ENCODE data around the gene MFSD1. TPM values are rescaled to one million over a fixed set of nuclear protein-coding genes. Genes with fewer than 3 reads are reported as not detected.

Gene MFSD1
- polyA plus RNA-seq, 2 of the 4 experiments (the other 2 are of a cell fraction): 41.5 to 53.2 TPM

GRCh38 chr3:158773166-158773565, 28.7 kb upstream of the MFSD1 start:
- no peak for TF ChIP-seq RFX5 (IDR thresholded peaks at IDR 0.05)
- TF ChIP-seq REST (IDR thresholded peaks at IDR 0.05): no peak
- DNase-seq (ENCODE audit: low read depth in 1 of 2, low spot score in 1 of 2): no peak
- no peak for ATAC-seq
- no peak for FAIRE-seq
- Histone ChIP-seq H3K27ac (peak overlapping the region; percentile 54 to 89), H3K9me3 (no peaks in the 10 kb centered on the region), H3K4me1 (peaks cover 71% of the 10 kb centered on the region), H3K4me2 (no peak overlapping the region), H3K4me3 (no peak overlapping the region)
- ChIA-PET POLR2A (no interaction called here), CTCF (interaction anchor here (1.1 to 2.1 kb wide), 3 partner anchors 12 to 16 kb away, joined by 3 to 9 read pairs (median 6); no protein-coding TSS in a partner anchor)

- Histone ChIP-seq H3K27ac (peak overlapping the region; percentile 54 to 89), H3K9me3 (no peaks in the 10 kb centered on the region), H3K4me1 (peaks cover 61% of the 10 kb centered on the region), H3K4me3 (no peak overlapping the region), H3K4me2 (peak overlapping the region; percentile 28; the same call in 1 of the 3 replicates)
- WGBS (ENCODE audit: missing lambda C conversion rate): 57% methylated on average over 7 of the region's 7 CpGs
- ATAC-seq: peak; percentile 33 to 35; a peak in 3 of 6 replicates
- POLR2A ChIA-PET: interaction anchor here (0.6 kb wide), 1 partner anchor 52 kb away, joined by 4 read pairs; no protein-coding TSS in a partner anchor
- DNase-seq (ENCODE audit: low read depth in 1 of 2, low spot score in 1 of 2): peak in 1 of 2 experiments; percentile 75
- TF ChIP-seq KDM5A (IDR thresholded peaks at IDR 0.05) (no peak), REST (IDR thresholded peaks at IDR 0.05) (no peak), SMC3 (IDR thresholded peaks at IDR 0.05) (no peak), RAD21 (conservative IDR thresholded peaks at IDR 0.05 in 1 of 2, IDR thresholded peaks at IDR 0.05 in 1 of 2) (no peak), GATA3 (IDR thresholded peaks at IDR 0.05; ENCODE audit: borderline replicate concordance) (0 out of 2 replicates have a peak, but pooled peaks have one; percentile 42), BCL3 (IDR thresholded peaks at IDR 0.05) (0 out of 3 replicates have a peak, but pooled peaks have one; percentile 32), EP300 (IDR thresholded peaks at IDR 0.05) (peak; percentile 70 to 82; a peak in 4 of 5 replicates), ZNF302 (CRISPR knock-in tag; IDR thresholded peaks at IDR 0.05) (no peak), HDAC2 (IDR thresholded peaks at IDR 0.05) (no peak), CEBPB (IDR thresholded peaks at IDR 0.05) (peak; percentile 38; a peak in 2 of 4 replicates), KDM1A (IDR thresholded peaks at IDR 0.05; ENCODE audit: low read depth) (no peak), FOSL2 (IDR thresholded peaks at IDR 0.05) (no peak), FOSL2 (CRISPR knock-in tag; IDR thresholded peaks at IDR 0.05) (peak; percentile 30), RFX5 (IDR thresholded peaks at IDR 0.05) (no peak), MAZ (IDR thresholded peaks at IDR 0.05; ENCODE audit: borderline replicate concordance, low read depth, low read length) (no peak), JUNB (IDR thresholded peaks at IDR 0.05) (0 out of 2 replicates have a peak, but pooled peaks have one; percentile 15)
- no peak for FAIRE-seq
- CTCF ChIA-PET: interaction anchor here (0.6 to 1.2 kb wide), 3 partner anchors 13 to 52 kb away, joined by 3 to 6 read pairs (median 4); no protein-coding TSS in a partner anchor
Observed at GRCh38 chr3:158773845-158774830, 27.7 kb upstream of the MFSD1 start.

Data from A549 (cell line).